ENCODE data around the gene PMEPA1.

DNA sequence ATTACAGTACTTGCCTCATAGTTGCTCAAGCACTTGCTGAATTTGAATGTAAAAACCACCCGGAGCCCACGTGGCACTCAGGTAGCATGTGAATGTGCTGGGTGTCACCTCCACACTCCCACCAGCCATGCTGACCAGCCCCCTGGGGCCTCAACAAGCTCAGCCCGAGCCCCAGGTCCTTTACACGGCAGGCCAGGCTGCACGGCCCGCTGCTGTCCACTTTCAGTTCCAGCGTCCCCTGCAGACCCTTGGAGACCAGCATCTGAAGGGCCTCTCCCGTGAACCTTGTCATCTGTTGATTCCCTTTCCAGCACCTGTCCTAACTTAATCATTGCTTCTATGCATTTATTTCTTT is 56.3 kb downstream of the PMEPA1 start:
- TF ChIP-seq POLR2A (IDR thresholded peaks at IDR 0.05), result no peak
- TF ChIP-seq, protein P1, sequence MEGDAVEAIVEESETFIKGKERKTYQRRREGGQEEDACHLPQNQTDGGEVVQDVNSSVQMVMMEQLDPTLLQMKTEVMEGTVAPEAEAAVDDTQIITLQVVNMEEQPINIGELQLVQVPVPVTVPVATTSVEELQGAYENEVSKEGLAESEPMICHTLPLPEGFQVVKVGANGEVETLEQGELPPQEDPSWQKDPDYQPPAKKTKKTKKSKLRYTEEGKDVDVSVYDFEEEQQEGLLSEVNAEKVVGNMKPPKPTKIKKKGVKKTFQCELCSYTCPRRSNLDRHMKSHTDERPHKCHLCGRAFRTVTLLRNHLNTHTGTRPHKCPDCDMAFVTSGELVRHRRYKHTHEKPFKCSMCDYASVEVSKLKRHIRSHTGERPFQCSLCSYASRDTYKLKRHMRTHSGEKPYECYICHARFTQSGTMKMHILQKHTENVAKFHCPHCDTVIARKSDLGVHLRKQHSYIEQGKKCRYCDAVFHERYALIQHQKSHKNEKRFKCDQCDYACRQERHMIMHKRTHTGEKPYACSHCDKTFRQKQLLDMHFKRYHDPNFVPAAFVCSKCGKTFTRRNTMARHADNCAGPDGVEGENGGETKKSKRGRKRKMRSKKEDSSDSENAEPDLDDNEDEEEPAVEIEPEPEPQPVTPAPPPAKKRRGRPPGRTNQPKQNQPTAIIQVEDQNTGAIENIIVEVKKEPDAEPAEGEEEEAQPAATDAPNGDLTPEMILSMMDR (IDR thresholded peaks at IDR 0.05), result no peak
